Suppressor macrophage treated with lipopolysaccharide for 1 hour (primary cell): Measurements from ENCODE around the gene CFAP90.
A peak's percentile ranks its signal among the peaks of the same experiment; 100 is the strongest.

ENCODE experiments used
- DNase-seq, 3 donors: peaks; one replicate each; pipeline ENCODE4 v3.0.0-alpha.2; 2020 to 2022

CFAP90 gene

GRCh38 chr5:7816535-7816901, 34.4 kb downstream of the CFAP90 start:
- no peak for DNase-seq

- peak; percentile 76 to 91 (median 83) for DNase-seq
Observed at GRCh38 chr5:7815892-7816534, 34.9 kb downstream of the CFAP90 start.

GRCh38 chr5:7814816-7815215, 36.1 kb downstream of the CFAP90 start:
- no peak for DNase-seq

- DNase-seq, result no peak
Observed at GRCh38 chr5:7813576-7813975, 37.4 kb downstream of the CFAP90 start.

GRCh38 chr5:7813007-7813406, 37.9 kb downstream of the CFAP90 start:
- no peak for DNase-seq

- no peak for DNase-seq
Observed at GRCh38 chr5:7811715-7812114, 39.2 kb downstream of the CFAP90 start.

GRCh38 chr5:7808998-7809397, 41.9 kb downstream of the CFAP90 start:
- no peak for DNase-seq

GRCh38 chr5:7805379-7805778, 45.6 kb downstream of the CFAP90 start:
- peak in 2 of 3 donors; percentile 14 to 24 for DNase-seq

GRCh38 chr5:7803937-7804336, 47.0 kb downstream of the CFAP90 start:
- no peak for DNase-seq

- peak; percentile 74 to 89 (median 88) for DNase-seq
Observed at GRCh38 chr5:7802855-7803254, 48.1 kb downstream of the CFAP90 start.

GRCh38 chr5:7801891-7802614, 48.9 kb downstream of the CFAP90 start:
- DNase-seq, result no peak

GRCh38 chr5:7795306-7795705, 55.6 kb downstream of the CFAP90 start:
- no peak for DNase-seq

DNA sequence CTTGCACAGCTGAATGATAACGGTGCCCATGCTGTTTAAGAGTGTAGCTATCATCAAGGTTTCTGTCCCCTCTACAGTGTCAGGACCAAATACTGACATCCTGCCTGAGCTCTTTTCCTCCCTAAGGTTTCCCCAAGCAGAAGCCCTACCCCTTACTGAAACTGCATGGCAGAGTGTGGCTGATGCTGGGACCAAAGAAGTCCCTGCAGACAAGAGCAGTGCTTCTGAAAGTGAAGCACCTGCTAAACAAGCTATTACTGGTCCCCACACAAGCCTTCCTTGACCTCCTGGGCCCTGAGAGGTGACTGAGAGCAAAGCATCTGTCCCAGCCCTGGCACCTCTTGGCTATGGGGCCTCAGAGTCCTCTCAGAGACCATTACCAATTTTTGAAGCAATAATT, 56.1 kb downstream of the CFAP90 start:
- no peak for DNase-seq

DNA sequence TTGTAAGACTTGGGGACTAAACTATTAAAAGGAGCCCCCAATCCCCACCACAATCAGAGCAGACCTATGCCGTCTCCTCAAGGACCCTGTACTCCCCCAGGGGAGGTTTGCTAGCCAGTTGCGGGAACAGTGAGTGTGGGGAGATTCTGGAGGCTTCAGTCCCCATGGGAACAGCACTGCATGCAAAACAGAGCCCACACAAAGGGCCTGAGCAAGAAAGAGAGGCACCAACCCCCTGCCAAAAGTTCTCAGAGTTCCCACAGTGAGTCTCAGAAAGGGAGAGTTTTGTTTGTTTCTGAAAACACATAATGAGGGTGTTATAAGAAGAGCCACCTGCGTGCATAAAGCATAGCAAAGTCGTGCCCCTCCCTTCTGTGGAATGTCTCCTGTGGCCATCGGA, 56.6 kb downstream of the CFAP90 start:
- no peak for DNase-seq

GRCh38 chr5:7793895-7794294, 57.0 kb downstream of the CFAP90 start:
- DNase-seq, result no peak

- DNase-seq, result no peak
Observed at GRCh38 chr5:7789567-7789966, 61.4 kb downstream of the CFAP90 start.

DNA sequence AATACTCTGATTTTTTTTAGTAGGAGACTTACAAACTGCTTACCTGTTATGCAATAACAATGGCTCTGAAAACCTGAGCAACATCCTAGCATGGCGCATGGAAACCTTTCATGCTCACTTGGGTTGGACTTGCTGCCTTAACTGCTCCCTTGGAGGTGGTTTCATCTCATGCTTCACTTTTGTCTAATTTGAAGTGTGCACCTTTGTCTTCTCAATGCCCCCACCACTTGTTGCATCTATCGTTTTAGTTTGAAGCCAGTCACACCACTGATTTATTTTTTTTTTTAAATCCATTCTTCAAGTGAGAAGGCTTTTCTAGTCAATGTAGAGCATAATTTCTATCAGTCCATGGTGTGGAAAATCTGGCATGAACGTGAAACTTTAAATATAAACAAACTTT, 63.2 kb downstream of the CFAP90 start:
- DNase-seq, result no peak

DNA sequence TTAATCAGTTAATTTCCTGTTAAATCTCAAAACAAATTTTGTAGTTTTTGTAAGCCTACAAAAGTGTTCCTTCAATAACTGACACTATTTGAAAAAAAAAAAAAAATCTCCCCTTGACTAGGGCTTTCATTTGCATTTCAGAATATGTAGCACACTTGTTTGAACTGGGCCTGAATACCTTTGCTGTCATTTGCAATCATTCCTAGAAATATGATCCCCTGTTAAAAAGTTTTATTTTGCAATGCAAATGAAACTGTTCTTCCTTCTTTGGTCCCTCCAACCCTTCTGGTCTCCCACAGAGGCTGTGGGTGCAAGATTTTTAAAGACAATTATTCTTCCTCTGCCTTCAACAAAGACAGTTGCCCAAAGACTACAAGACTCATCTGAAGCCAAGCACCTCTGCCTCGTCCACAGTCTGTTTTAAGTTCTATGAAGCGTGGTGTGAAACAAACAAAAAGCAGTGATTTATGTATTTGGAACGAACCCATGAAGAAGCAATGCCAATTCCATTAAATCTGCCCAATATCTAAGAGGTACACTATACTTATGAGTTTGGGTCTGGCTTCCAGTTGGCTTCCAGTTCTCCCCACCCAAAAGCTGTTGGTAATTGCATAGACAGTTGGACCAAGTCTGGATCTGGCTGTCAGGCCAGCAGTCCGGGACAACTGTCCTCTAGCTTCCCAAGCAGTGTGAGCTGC, 66.1 kb downstream of the CFAP90 start:
- no peak for DNase-seq

DNA sequence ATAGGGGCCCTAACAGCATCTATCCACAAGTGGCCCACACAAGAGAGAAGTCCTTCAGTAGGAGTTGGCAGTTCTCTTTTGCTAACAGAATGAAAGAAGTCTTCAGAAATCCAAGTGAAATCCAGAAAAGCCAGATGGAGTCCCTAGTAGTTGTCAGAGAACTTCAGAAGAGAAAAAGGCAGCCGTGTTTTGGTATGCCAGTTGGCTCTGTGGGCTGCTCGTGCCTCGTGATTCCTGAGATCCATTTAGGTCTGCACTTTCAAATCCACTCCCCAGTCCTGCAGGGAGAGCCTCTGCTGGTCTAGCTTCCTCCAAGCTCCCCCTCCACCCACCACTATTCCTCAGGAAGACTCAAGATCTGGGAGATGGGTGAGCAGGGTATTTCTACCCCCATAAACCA, 69.0 kb downstream of the CFAP90 start:
- no peak for DNase-seq
